HepG2 (cell line): ENCODE data around the gene MTHFD1L.

Experiments
- FOXC1 ChIP-seq: sonication (generic); formaldehyde crosslinking; IDR thresholded peaks from 2 replicates; pipeline ENCODE4 v1.8.0; 2022; ENCODE audit warnings: mild to moderate bottlenecking, missing genetic modification reagents, borderline replicate concordance
- ZBTB7A ChIP-seq: sonication (generic); formaldehyde crosslinking; IDR thresholded peaks from 2 replicates; pipeline ENCODE4 v1.8.0; 2022; ENCODE audit warnings: mild to moderate bottlenecking, missing genetic modification reagents
- ZKSCAN5 ChIP-seq: sonication (generic); formaldehyde crosslinking; IDR thresholded peaks from 2 replicates; pipeline ENCODE4 v1.5.1; 2020; ENCODE audit warnings: mild to moderate bottlenecking, missing genetic modification reagents
- ZNF530 ChIP-seq: sonication (generic); formaldehyde crosslinking; IDR thresholded peaks from 2 replicates; pipeline ENCODE4 v1.5.0; 2020; ENCODE audit warnings: low read depth, mild to moderate bottlenecking, missing genetic modification reagents
- TF ChIP-seq, protein P1 (sequence below): sonication (generic); formaldehyde crosslinking; IDR thresholded peaks from 2 replicates; pipeline ENCODE4 v1.4.0; 2020; ENCODE audit warnings: missing genetic modification reagents

DNA sequence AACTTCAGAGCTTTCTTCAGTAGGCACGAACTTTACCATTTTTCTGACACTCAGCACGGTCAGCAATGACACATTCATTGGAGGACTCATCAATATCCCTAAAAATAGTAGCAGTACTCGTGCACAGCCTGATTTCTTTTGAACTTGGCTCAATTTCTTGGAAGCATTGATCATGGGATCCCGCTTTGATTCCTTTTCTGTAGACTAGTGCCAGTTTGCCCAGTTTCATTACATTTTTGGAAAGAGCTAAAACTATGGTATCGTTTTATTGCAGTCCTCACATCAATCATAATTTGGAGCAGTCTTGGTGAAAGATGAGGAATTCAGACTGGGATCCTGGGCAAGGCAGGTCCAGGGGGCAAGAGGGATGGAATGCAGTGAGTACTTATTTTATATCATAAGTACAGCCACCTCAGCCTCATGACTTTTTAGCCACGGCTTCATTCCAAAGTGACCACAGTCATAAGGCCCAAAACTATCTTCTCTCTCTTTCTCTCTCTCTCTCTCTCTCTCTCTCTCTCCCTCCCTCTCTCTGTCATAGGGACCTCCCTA, 203.3 kb downstream of the MTHFD1L start:
- no peak for TF ChIP-seq ZBTB7A
- TF ChIP-seq FOXC1 (CRISPR knock-in tag) = no peak
- TF ChIP-seq, protein P1, sequence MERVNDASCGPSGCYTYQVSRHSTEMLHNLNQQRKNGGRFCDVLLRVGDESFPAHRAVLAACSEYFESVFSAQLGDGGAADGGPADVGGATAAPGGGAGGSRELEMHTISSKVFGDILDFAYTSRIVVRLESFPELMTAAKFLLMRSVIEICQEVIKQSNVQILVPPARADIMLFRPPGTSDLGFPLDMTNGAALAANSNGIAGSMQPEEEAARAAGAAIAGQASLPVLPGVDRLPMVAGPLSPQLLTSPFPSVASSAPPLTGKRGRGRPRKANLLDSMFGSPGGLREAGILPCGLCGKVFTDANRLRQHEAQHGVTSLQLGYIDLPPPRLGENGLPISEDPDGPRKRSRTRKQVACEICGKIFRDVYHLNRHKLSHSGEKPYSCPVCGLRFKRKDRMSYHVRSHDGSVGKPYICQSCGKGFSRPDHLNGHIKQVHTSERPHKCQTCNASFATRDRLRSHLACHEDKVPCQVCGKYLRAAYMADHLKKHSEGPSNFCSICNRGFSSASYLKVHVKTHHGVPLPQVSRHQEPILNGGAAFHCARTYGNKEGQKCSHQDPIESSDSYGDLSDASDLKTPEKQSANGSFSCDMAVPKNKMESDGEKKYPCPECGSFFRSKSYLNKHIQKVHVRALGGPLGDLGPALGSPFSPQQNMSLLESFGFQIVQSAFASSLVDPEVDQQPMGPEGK (CRISPR knock-in tag) = no peak
- no peak for TF ChIP-seq ZNF530 (CRISPR knock-in tag)
- TF ChIP-seq ZKSCAN5 (CRISPR knock-in tag) = no peak
